Neural cell (in vitro differentiated cells): ENCODE data around the gene ANXA6. TPM values are rescaled to one million over a fixed set of nuclear protein-coding genes. Genes with fewer than 3 reads are reported as not detected.

Source experiments
- H2AFZ ChIP-seq: fragments of 200-600, 300-800 bp; sonication (generic), shearing (Covaris generic); 2 replicates; pipeline ENCODE4 v1.6.0; 2014; ENCODE audit warnings: low read depth, mild to moderate bottlenecking, antibody characterized with exemption, low read length, moderate library complexity
- H3F3A ChIP-seq: fragments of 200-600 bp; shearing (Covaris generic); 2 replicates; pipeline ENCODE4 v1.6.1; 2016; ENCODE audit warnings: mild to moderate bottlenecking, moderate library complexity, mixed read lengths, antibody characterized with exemption, low read length; ENCODE audit not compliant: insufficient read depth, poor library complexity, severe bottlenecking
- H3K27ac ChIP-seq: fragments of 200-600, 300-800 bp; sonication (generic), shearing (Covaris generic); 2 replicates; pipeline ENCODE4 v1.5.1; 2014; ENCODE audit warnings: mild to moderate bottlenecking, low read length, moderate library complexity
- H3K27me3 ChIP-seq: fragments of 300-800, 200-600 bp; sonication (generic), shearing (Covaris generic); 2 replicates; pipeline ENCODE4 v1.6.0; 2014; ENCODE audit warnings: mild to moderate bottlenecking, low read depth, low read length, moderate library complexity; ENCODE audit not compliant: insufficient read depth
- H3K36me3 ChIP-seq: fragments of 300-800, 200-600 bp; sonication (generic), shearing (Covaris generic); 2 replicates; pipeline ENCODE4 v1.5.1; 2014; ENCODE audit warnings: mild to moderate bottlenecking, antibody characterized with exemption, low read length, moderate library complexity; ENCODE audit not compliant: insufficient read depth
- H3K4me2 ChIP-seq: fragments of 300-800, 200-600 bp; sonication (generic), shearing (Covaris generic); 2 replicates; pipeline ENCODE4 v1.6.0; 2014; ENCODE audit warnings: mild to moderate bottlenecking, low read length
- H3K4me3 ChIP-seq: fragments of 300-800, 200-600 bp; sonication (generic), shearing (Covaris generic); 2 replicates; pipeline ENCODE4 v1.5.1; 2014; ENCODE audit warnings: mild to moderate bottlenecking, low read length, moderate library complexity
- H3K79me2 ChIP-seq: fragments of 200-600 bp; shearing (Covaris generic); replicated peaks from 2 replicates; pipeline ENCODE4 v1.6.0; 2014; ENCODE audit warnings: mild to moderate bottlenecking, low read length, moderate library complexity; ENCODE audit not compliant: insufficient read depth
- H3K9ac ChIP-seq: fragments of 300-800, 200-600 bp; sonication (generic), shearing (Covaris generic); 2 replicates; pipeline ENCODE4 v1.6.1; 2016; ENCODE audit warnings: mild to moderate bottlenecking, low read length, mixed read lengths
- H3K9me2 ChIP-seq: fragments of 200-600 bp; shearing (Covaris generic); 2 replicates; pipeline ENCODE4 v1.6.1; 2016; ENCODE audit warnings: mild to moderate bottlenecking, low read length, mixed read lengths; ENCODE audit not compliant: insufficient read depth
- H3K9me3 ChIP-seq: fragments of 200-600, 300-800 bp; sonication (generic), shearing (Covaris generic); 2 replicates; pipeline ENCODE4 v1.6.1; 2016; ENCODE audit warnings: mild to moderate bottlenecking, mixed run types, low read length, moderate library complexity, mixed read lengths
- H4K20me1 ChIP-seq: fragments of 200-600 bp; shearing (Covaris generic); 2 replicates; pipeline ENCODE4 v1.6.1; 2016; ENCODE audit warnings: mild to moderate bottlenecking, mixed run types; ENCODE audit not compliant: insufficient read depth
- CTCF ChIP-seq: fragments of 450-650 bp; IDR thresholded peaks from 2 replicates; pipeline ENCODE4 v1.5.1; 2014; ENCODE audit warnings: antibody characterized with exemption, mild to moderate bottlenecking, moderate library complexity; ENCODE audit not compliant: poor library complexity, severe bottlenecking
- EP300 ChIP-seq: fragments of 450-650 bp; conservative IDR thresholded peaks from 2 replicates; pipeline ENCODE4 v1.6.1; 2014; ENCODE audit warnings: antibody characterized with exemption, mild to moderate bottlenecking, moderate library complexity; ENCODE audit not compliant: poor library complexity, severe bottlenecking
- EZH2 ChIP-seq: fragments of 200-600, 300-800 bp; shearing (Covaris generic), sonication (generic); IDR thresholded peaks from 2 replicates; pipeline ENCODE4 v1.6.1; 2014; ENCODE audit warnings: antibody characterized with exemption, low read length, borderline replicate concordance, mild to moderate bottlenecking; ENCODE audit not compliant: insufficient read depth, poor library complexity, severe bottlenecking
- MXI1 ChIP-seq: fragments of 450-650 bp; conservative IDR thresholded peaks from 2 replicates; pipeline ENCODE4 v1.6.1; 2014; ENCODE audit warnings: antibody characterized with exemption, mild to moderate bottlenecking; ENCODE audit not compliant: poor library complexity, severe bottlenecking
- POLR2AphosphoS5 ChIP-seq: IDR thresholded peaks from 2 replicates; pipeline ENCODE4 v1.6.1; 2012
- RAD21 ChIP-seq: fragments of 450-650 bp; conservative IDR thresholded peaks from 2 replicates; pipeline ENCODE4 v1.6.1; 2014; ENCODE audit warnings: antibody characterized with exemption, mild to moderate bottlenecking, moderate library complexity
- REST ChIP-seq: IDR thresholded peaks from 2 replicates; pipeline ENCODE4 v1.6.1; 2012; ENCODE audit warnings: borderline replicate concordance
- SMC3 ChIP-seq: fragments of 450-650 bp; conservative IDR thresholded peaks from 2 replicates; pipeline ENCODE4 v1.6.1; 2014; ENCODE audit warnings: antibody characterized with exemption, mild to moderate bottlenecking, moderate library complexity; ENCODE audit not compliant: poor library complexity
- TAF1 ChIP-seq: IDR thresholded peaks from 2 replicates; pipeline ENCODE4 v1.6.1; 2012; ENCODE audit warnings: low read depth
- polyA plus RNA-seq: library from polyadenylated mRNA; depleted of rRNA; stranded (reverse); fragments of >200 nt; gene quantifications from 2 replicates; pipeline ENCODE4 v1.2.3, GENCODE V29; 2014

Gene ANXA6
- polyA plus RNA-seq, 1 donor from 2014 or later: 27.5 TPM

DNA sequence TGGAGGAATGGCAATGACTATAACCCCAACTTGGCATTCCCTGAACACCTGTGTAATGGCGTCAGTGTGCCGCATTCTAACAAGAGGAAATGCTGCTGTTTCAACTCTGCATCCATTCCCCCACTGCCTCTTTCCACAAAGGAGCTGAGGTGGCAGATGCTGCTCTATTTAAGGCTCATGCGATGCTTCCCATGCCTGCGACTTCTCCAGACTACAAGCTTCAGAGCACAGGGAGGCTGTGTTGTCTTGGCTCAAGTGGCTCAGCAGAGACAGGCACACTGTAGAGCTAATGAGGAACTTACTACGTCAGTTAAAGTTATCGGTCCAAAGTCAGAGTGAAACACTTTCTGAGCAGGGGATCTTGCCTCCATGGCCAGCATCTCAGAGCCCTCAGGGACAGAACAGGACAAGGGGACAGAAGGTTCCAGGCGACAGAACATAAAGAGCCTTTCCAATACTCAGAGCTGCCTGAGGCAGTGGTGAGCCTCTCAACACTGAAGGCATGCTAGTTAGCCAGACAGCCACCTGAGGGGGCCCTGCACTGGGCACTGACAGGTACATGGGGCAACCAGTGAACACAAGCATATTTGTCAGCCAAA is 98.6 kb downstream of the ANXA6 start:
- H3K9me2 ChIP-seq: no peaks in the 10 kb centered on the region
- no peaks in the 10 kb centered on the region for H3F3A ChIP-seq
- H3K9ac ChIP-seq: no peak overlapping the region
- no peak overlapping the region for H2AFZ ChIP-seq
- no peak overlapping the region for H3K4me2 ChIP-seq
- no peaks in the 10 kb centered on the region for H4K20me1 ChIP-seq
- no peak overlapping the region for H3K4me3 ChIP-seq
- H3K36me3 ChIP-seq: no peaks in the 10 kb centered on the region
- no peaks in the 10 kb centered on the region for H3K27me3 ChIP-seq
- H3K9me3 ChIP-seq: no peaks in the 10 kb centered on the region
- TF ChIP-seq REST (no peak), TAF1 (no peak), SMC3 (no peak), CTCF (no peak), EP300 (no peak), RAD21 (no peak), POLR2AphosphoS5 (no peak), MXI1 (no peak), EZH2 (no peak)
- no peak overlapping the region for H3K27ac ChIP-seq
- H3K79me2 ChIP-seq: no peaks in the 10 kb centered on the region

- no peaks in the 10 kb centered on the region for H3K9me3 ChIP-seq
- no peak overlapping the region for H3K4me3 ChIP-seq
- H3F3A ChIP-seq: no peaks in the 10 kb centered on the region
- TF ChIP-seq TAF1 (no peak), MXI1 (no peak)
- no peaks in the 10 kb centered on the region for H3K79me2 ChIP-seq
- H3K27ac ChIP-seq: no peak overlapping the region
- no peaks in the 10 kb centered on the region for H3K9me2 ChIP-seq
- no peaks in the 10 kb centered on the region for H3K36me3 ChIP-seq
- H3K4me2 ChIP-seq: no peak overlapping the region
- H3K9ac ChIP-seq: no peak overlapping the region
- no peaks in the 10 kb centered on the region for H3K27me3 ChIP-seq
- no peaks in the 10 kb centered on the region for H4K20me1 ChIP-seq
- H2AFZ ChIP-seq: no peak overlapping the region
These were observed 99.3 kb downstream of the ANXA6 start for GRCh38 chr5:151058301-151058700.
